ENCODE measurements around the gene SPIRE2.

- TF ChIP-seq CTCF (IDR thresholded peaks at IDR 0.05): no peak
- no peak for TF ChIP-seq POLR2A (IDR thresholded peaks at IDR 0.05)
These were observed 91.5 kb downstream of the SPIRE2 start for GRCh38 chr16:89919535-89920406.
